ENCODE measurements around the gene BSCL2. TPM values are rescaled to one million over a fixed set of nuclear protein-coding genes. Genes with fewer than 3 reads are reported as not detected.
A peak's percentile ranks its signal among the peaks of the same experiment; 100 is the strongest.

BSCL2 gene
- total and polyA plus RNA-seq, 2 of the 13 experiments (the other 11 are each of a cell fraction or from before 2014, with no cell fraction given): 19.5 to 21.1 TPM

- TF ChIP-seq ARID5B (CRISPR knock-in tag; IDR thresholded peaks at IDR 0.05) (no peak), ZNF777 (CRISPR knock-in tag; IDR thresholded peaks at IDR 0.05) (no peak), TRIM24 (CRISPR knock-in tag; IDR thresholded peaks at IDR 0.05) (no peak), MED8 (CRISPR knock-in tag; IDR thresholded peaks at IDR 0.05; ENCODE audit: insufficient replicate concordance) (peak; percentile 42), NAIF1 (CRISPR knock-in tag; IDR thresholded peaks at IDR 0.05; ENCODE audit: borderline replicate concordance) (no peak), SIN3A (IDR thresholded peaks at IDR 0.05; ENCODE audit: borderline replicate concordance, low read depth, low read length) (peak; percentile 86; the same call in 1 of the 2 replicates), HNRNPK (IDR thresholded peaks at IDR 0.05; ENCODE audit: low read depth, low read length, poor library complexity, severe bottlenecking) (no peak), ZSCAN5A (CRISPR knock-in tag; IDR thresholded peaks at IDR 0.05; ENCODE audit: borderline replicate concordance) (no peak), MXD4 (CRISPR knock-in tag; IDR thresholded peaks at IDR 0.05) (peak; percentile 63; the same call in 1 of the 2 replicates), ZNF784 (CRISPR knock-in tag; IDR thresholded peaks at IDR 0.05; ENCODE audit: borderline replicate concordance) (peak; percentile 36; the same call in 1 of the 2 replicates), MXD3 (CRISPR knock-in tag; IDR thresholded peaks at IDR 0.05) (peak; percentile 67; the same call in 1 of the 2 replicates)
- TF ChIP-seq, protein P1, sequence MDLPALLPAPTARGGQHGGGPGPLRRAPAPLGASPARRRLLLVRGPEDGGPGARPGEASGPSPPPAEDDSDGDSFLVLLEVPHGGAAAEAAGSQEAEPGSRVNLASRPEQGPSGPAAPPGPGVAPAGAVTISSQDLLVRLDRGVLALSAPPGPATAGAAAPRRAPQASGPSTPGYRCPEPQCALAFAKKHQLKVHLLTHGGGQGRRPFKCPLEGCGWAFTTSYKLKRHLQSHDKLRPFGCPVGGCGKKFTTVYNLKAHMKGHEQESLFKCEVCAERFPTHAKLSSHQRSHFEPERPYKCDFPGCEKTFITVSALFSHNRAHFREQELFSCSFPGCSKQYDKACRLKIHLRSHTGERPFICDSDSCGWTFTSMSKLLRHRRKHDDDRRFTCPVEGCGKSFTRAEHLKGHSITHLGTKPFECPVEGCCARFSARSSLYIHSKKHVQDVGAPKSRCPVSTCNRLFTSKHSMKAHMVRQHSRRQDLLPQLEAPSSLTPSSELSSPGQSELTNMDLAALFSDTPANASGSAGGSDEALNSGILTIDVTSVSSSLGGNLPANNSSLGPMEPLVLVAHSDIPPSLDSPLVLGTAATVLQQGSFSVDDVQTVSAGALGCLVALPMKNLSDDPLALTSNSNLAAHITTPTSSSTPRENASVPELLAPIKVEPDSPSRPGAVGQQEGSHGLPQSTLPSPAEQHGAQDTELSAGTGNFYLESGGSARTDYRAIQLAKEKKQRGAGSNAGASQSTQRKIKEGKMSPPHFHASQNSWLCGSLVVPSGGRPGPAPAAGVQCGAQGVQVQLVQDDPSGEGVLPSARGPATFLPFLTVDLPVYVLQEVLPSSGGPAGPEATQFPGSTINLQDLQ (CRISPR knock-in tag; IDR thresholded peaks at IDR 0.05): no peak
- TF ChIP-seq, protein P2, sequence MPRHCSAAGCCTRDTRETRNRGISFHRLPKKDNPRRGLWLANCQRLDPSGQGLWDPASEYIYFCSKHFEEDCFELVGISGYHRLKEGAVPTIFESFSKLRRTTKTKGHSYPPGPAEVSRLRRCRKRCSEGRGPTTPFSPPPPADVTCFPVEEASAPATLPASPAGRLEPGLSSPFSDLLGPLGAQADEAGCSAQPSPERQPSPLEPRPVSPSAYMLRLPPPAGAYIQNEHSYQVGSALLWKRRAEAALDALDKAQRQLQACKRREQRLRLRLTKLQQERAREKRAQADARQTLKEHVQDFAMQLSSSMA (CRISPR knock-in tag; IDR thresholded peaks at IDR 0.05): peak; percentile 15; the same call in 1 of the 2 replicates
These were observed 1.1 kb downstream of the BSCL2 start (continued) for GRCh38 chr11:62705880-62706849.

Data from HepG2 (cell line).